Ectodermal cell (in vitro differentiated cells): ENCODE results near the gene SARM1.
"Not testable (repeated sequence)": the region's sequence is repeated elsewhere in the genome, so short reads cannot be mapped to it uniquely, and the experiment has no call there.

Source experiments
- H3K27ac ChIP-seq: 2 replicates; pipeline ENCODE4 v1.7.0; 2013; ENCODE audit warnings: mild to moderate bottlenecking, low read depth, low read length; ENCODE audit not compliant: insufficient read depth, poor library complexity, severe bottlenecking
- H3K27me3 ChIP-seq: 2 replicates; pipeline ENCODE4 v1.7.0; 2013; ENCODE audit warnings: mild to moderate bottlenecking, low read length; ENCODE audit not compliant: insufficient read depth, control insufficient read depth, poor library complexity, severe bottlenecking
- H3K36me3 ChIP-seq: one replicate; pipeline ENCODE4 v1.7.0; 2013; ENCODE audit warnings: low read length; ENCODE audit not compliant: control insufficient read depth, insufficient read depth
- H3K4me1 ChIP-seq: one replicate; pipeline ENCODE4 v1.7.0; 2013; ENCODE audit warnings: low read length; ENCODE audit not compliant: control insufficient read depth, insufficient read depth
- H3K4me3 ChIP-seq: 2 replicates; pipeline ENCODE4 v1.7.0; 2013; ENCODE audit warnings: low read depth, low read length, control low read depth; ENCODE audit not compliant: insufficient read depth
- H3K9me3 ChIP-seq: 2 replicates; pipeline ENCODE4 v1.7.0; 2013; ENCODE audit warnings: mild to moderate bottlenecking, low read length, moderate library complexity; ENCODE audit not compliant: control insufficient read depth
- WGBS, 2 experiments: methylation state at CpG; one replicate each; pipeline ENCODE4 v1.1.7; 2013; ENCODE audit warnings: missing lambda C conversion rate in 2 of 2; 5-methylcytosine and 5-hydroxymethylcytosine counted together

SARM1 gene

GRCh38 chr17:28416703-28417311, 45.3 kb downstream of the SARM1 start:
- peaks cover 20% of the 10 kb centered on the region for H3K27me3 ChIP-seq

GRCh38 chr17:28421787-28422305, 50.4 kb downstream of the SARM1 start:
- Histone ChIP-seq H3K4me3 (no peak overlapping the region), H3K36me3 (no peaks in the 10 kb centered on the region), H3K9me3 (no peaks in the 10 kb centered on the region), H3K27ac (no peak overlapping the region), H3K4me1 (peaks cover 4% of the 10 kb centered on the region), H3K27me3 (peaks cover 6% of the 10 kb centered on the region)
- WGBS, 2 experiments: 81 to 85% methylated on average over 7 of the region's 7 CpGs

More at GRCh38 chr17:28416703-28417311, 45.3 kb downstream of the SARM1 start:
- 27 to 30% methylated on average over 13 of the region's 13 CpGs for WGBS, 2 experiments
- Histone ChIP-seq H3K4me1 (no peaks in the 10 kb centered on the region), H3K9me3 (no peaks in the 10 kb centered on the region), H3K36me3 (no peaks in the 10 kb centered on the region), H3K4me3 (no peak overlapping the region), H3K27ac (no peak overlapping the region)

GRCh38 chr17:28425206-28425605, 53.7 kb downstream of the SARM1 start:
- no peaks in the 10 kb centered on the region for H3K27me3 ChIP-seq
- 91 to 92% methylated on average over 13 of the region's 13 CpGs for WGBS, 2 experiments
- H3K4me1 ChIP-seq: peaks cover 4% of the 10 kb centered on the region
- H3K4me3 ChIP-seq: no peak overlapping the region
- no peaks in the 10 kb centered on the region for H3K36me3 ChIP-seq
- H3K27ac ChIP-seq: no peak overlapping the region
- no peaks in the 10 kb centered on the region for H3K9me3 ChIP-seq

GRCh38 chr17:28426081-28426519, 54.6 kb downstream of the SARM1 start:
- H3K4me3 ChIP-seq: no peak overlapping the region
- no peaks in the 10 kb centered on the region for H3K27me3 ChIP-seq
- H3K9me3 ChIP-seq: no peaks in the 10 kb centered on the region
- no peak overlapping the region for H3K27ac ChIP-seq
- WGBS, 2 experiments: 79% methylated on average over 9 of the region's 9 CpGs
- H3K4me1 ChIP-seq: peaks cover 4% of the 10 kb centered on the region
- H3K36me3 ChIP-seq: no peaks in the 10 kb centered on the region

GRCh38 chr17:28427371-28427770, 55.9 kb downstream of the SARM1 start:
- no peak overlapping the region for H3K27ac ChIP-seq
- WGBS, 2 experiments: 96 to 97% methylated on average over 3 to 4 of the region's 5 CpGs

GRCh38 chr17:28427982-28428381, 56.5 kb downstream of the SARM1 start:
- not testable (repeated sequence) for H3K4me3 ChIP-seq, H3K4me1 ChIP-seq, H3K27ac ChIP-seq, H3K9me3 ChIP-seq, H3K36me3 ChIP-seq, H3K27me3 ChIP-seq
- WGBS, 2 experiments: 97 to 99% methylated on average over 2 to 4 of the region's 4 CpGs

More at GRCh38 chr17:28427371-28427770, 55.9 kb downstream of the SARM1 start:
- Histone ChIP-seq H3K36me3 (no peaks in the 10 kb centered on the region), H3K9me3 (no peaks in the 10 kb centered on the region), H3K4me3 (no peak overlapping the region), H3K4me1 (peaks cover 4% of the 10 kb centered on the region), H3K27me3 (no peaks in the 10 kb centered on the region)

GRCh38 chr17:28433721-28434120, 62.2 kb downstream of the SARM1 start:
- no peaks in the 10 kb centered on the region for H3K36me3 ChIP-seq
- no peaks in the 10 kb centered on the region for H3K4me1 ChIP-seq
- no peaks in the 10 kb centered on the region for H3K9me3 ChIP-seq
- no peak overlapping the region for H3K4me3 ChIP-seq
- H3K27me3 ChIP-seq: no peaks in the 10 kb centered on the region
- H3K27ac ChIP-seq: peak overlapping the region; percentile 16
- 64 to 73% methylated on average over 1 of the region's 1 CpG for WGBS, 2 experiments

GRCh38 chr17:28434326-28434725, 62.8 kb downstream of the SARM1 start:
- H3K36me3 ChIP-seq, H3K9me3 ChIP-seq, H3K4me3 ChIP-seq, H3K27me3 ChIP-seq, H3K4me1 ChIP-seq, H3K27ac ChIP-seq: not testable (repeated sequence)
- 82 to 89% methylated on average over 8 of the region's 8 CpGs for WGBS, 2 experiments

- Histone ChIP-seq H3K4me3 (no peak overlapping the region), H3K27ac (no peak overlapping the region), H3K4me1 (no peaks in the 10 kb centered on the region), H3K36me3 (no peaks in the 10 kb centered on the region), H3K9me3 (no peaks in the 10 kb centered on the region), H3K27me3 (no peaks in the 10 kb centered on the region)
- 84 to 92% methylated on average over 9 of the region's 9 CpGs for WGBS, 2 experiments
Measured at GRCh38 chr17:28443901-28444638, 72.6 kb downstream of the SARM1 start.

- no peaks in the 10 kb centered on the region for H3K36me3 ChIP-seq
- H3K27ac ChIP-seq: no peak overlapping the region
- no peaks in the 10 kb centered on the region for H3K9me3 ChIP-seq
- WGBS, 2 experiments: 92 to 95% methylated on average over 7 to 8 of the region's 8 CpGs
- H3K4me1 ChIP-seq: no peaks in the 10 kb centered on the region
- H3K27me3 ChIP-seq: no peaks in the 10 kb centered on the region
- H3K4me3 ChIP-seq: no peak overlapping the region
Measured at GRCh38 chr17:28446716-28447395, 75.4 kb downstream of the SARM1 start.
